SIG-M5 treated with dmso at 0.1 percent for 504 hours (cell line): ENCODE results near the gene DENND1A.

Experiments
- DNase-seq: peaks from one replicate; lab custom pipeline; 2025; ENCODE audit not compliant: unreplicated experiment; lab: John Stamatoyannopoulos, UW

Gene DENND1A

DNA sequence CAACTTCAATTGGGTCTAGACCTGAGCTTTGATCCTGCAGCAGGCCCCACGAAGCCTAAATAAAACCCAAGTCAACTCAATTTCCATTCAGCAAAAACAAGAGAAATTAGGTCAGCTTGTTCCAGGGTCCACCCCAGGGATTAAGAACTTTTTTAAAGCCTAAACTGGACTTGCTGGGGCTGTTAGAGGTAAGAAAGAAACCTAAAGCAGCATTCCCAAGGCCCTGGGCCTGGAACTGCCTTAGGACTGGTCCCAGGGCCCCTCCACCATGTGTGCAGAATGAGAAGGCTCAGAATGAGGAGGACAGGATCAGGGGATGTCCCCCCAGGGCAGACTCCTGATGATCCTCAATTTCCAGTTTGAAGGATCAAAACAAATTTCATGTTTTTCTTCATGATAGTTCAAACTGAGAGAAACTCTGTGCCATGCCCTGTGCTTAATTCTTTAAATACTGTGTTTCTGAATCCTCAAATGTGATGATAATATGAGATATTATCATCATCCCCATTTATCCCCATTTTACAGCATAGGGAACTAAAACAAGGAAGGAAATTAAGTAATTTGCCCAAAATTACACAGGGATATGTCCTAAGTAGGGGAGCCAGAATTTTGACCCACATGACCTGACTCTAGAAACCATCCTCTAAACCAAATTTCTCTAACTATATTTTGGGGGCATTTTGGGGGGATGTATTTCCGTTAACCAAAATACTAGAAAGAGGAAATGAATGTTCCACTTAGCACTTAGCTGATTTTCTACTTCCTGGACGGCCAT lies 64.5 kb downstream of the DENND1A start:
- DNase-seq = peak; percentile 78

DNA sequence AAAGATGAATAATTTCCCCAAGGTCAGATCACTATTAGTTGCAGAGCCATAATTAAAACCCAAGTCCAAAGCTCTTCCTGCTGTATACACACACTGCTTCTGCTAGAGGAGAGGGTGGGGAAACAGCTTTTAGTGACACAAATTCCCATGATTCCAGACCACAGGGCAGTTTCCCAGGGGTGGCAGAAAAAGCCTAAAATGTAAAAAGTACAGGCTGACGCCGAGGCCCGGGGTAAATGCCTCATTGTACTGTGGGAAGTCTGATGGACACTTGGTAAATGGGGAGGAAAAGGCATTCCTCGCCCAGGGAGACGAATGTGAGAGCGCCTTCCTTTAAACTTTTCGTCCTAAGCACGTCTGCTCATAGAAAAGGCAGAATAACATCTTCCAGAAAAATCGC lies 65.7 kb downstream of the DENND1A start:
- no peak for DNase-seq

DNA sequence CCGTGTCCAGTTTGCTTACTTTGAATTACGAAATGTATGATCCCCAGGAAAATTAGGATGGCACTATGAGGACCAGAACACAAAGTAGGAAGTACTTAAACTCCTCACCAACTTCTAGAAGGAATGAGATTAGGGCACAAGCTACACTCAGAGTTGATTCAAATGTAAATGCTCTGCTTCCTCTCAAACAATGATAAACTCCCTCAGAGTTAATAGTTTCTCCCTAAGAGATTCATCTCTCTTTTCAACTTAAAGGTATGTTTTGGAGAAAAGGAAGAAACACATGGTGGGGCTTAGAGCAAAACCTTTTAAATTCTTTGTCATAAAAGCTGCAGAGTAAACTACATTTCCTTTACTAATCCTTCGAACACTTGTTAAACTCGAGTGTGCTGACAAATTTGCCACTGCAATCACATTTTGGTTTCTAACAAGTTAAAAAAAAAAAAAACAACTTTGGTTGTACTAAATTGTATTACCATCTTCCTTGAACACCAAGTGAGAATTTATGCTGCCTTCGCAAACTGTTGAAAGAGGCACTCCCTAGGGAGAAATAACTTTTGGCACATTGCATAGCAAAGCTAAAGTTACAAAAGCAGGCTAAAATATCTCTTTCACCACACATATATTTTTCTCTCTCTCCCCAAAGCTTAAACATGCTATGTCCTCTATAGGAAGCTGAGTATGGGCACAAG lies 66.6 kb downstream of the DENND1A start:
- DNase-seq = no peak

DNA sequence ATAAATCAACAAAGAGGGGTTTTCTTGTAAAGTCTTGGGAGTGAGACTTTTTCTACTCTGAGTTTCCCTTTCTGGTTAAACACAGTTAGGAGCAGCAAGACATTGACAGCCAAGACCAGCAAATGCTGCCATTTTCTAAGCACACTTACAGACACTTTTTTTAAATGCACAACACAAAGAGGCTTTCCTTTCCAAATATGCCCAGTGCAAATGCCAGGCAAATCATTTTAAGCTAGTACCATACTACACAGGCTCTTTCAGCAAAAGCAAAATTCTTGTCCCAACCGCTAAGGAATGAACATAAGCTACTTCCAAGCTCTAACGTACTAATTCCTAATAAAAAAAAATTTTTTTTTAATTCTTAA lies 68.2 kb downstream of the DENND1A start:
- no peak for DNase-seq

DNA sequence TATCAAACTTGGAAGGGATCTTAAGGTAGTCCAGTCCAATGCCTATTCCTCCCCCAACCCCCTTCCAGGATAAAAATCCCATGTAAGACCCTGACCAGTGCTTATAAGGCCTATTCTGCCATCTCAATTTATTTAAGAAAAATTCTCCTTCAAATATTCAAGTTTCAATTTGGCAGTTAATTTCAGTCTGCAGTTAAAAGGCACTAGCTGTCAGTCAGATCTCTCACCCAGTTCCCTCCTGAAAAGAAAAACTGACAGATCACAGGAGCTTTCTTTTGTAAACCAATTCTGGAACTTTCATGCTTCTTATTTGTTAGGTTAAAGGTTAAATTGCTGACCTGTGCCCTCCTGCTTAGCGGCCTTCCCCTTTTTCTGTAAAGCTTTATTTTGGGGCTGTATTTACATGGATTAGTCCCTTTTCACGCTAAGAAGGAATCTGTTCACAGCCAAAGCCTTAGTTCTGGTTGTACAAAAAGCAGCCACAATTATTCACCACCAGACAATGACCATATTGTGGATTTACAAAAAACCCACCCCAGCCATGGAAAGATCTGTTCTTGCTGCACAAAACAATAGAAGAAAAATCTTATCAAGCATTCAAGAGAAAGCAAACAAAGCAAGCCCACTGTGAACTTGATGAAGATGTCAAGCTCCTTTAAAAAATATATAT lies 68.7 kb downstream of the DENND1A start:
- DNase-seq = no peak

DNA sequence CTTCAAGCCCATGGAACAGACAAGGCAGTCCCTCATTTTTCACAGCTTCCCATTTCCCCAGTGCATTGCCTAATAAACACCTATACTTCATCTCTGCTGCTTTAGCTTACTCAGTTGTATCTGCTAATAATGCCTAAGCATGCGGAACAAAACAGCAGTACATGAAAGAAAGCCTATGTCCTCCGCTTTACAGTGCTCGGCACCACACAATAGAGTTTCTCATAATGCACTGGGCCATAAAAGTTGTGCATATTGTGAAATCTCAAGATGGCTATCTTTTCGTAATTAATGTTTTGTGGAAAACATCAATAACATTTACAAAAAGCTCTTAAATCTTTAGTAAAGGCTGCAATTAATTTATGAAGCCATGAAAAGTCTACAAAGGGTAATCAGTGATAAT lies 69.3 kb downstream of the DENND1A start:
- DNase-seq = no peak

DNA sequence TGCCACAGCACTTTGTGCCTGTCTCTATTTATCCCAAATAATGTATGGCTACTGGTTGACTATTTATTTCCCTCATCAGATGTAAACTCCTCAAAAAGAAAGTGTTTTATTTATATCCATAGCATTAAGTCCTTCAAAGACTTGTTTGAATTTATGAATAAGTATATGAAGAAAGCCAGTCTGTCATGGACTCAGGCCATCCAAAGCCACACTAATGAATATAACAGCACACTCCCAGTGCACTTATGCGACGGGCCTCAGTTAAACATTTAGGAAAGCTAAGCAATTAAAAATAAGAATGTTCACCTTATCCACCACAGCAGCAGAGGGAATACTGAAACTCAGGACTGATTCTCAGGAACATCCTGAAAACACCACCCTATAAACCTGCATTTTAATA lies 77.5 kb downstream of the DENND1A start:
- no peak for DNase-seq

DNA sequence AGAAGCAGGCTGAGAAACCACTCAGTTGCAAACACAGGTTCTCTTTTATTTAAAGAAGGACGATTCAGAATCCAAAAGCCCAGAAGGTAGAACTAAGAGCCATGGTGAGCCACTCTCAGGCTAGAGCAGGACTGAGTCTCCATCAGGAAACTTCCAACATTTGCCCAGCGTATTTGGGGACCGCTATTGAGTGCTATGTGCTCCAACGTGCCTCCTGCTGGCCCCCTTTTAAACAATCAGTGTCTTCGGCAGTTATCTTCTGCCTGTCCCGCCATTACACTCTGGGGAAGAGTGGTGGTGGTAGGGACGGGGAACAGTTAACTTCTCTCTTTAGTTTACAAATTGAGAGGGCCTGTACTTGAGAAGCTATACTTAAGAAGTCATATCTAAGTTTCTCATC lies 78.1 kb downstream of the DENND1A start:
- DNase-seq = no peak

GRCh38 chr9:123848447-123849085 lies 81.4 kb downstream of the DENND1A start:
- DNase-seq = no peak

DNA sequence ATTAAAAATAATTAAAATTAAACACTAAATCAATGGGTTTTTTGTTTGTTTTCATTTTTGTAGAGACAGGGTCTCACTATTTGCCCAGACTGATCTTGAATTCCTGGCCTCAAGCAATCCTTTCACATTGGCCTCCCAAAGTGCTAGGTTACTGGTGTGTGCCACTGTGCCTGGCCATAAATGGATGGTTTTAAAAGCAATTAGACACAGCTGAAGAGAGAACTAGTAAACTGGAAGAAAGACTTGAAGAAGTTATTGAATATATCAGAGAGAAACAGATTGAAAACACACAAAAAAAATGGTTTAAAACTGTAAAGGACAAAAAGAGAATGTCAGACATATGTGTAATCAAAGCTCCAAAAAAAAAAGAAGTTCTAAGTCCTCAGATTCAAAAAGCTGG lies 83.0 kb downstream of the DENND1A start:
- no peak for DNase-seq

DNA sequence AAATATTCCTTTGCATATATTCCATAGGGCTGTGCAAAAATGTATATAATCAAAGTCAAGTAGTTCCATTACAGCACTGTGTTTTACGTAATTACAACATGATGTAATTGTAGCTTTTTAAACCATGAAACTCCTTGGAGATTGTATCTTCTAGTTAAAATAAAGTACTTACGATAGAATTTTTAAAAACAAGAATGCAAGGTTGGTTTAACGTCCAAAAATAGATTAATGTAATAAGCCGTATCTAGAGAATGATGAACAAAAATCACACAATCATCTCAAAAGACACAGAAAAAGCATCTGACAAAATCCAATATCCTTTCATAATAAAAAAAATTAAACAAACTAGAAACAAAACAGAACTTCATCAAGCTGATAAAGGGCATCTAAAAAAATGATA lies 86.2 kb downstream of the DENND1A start:
- DNase-seq = no peak

- DNase-seq = peak; percentile 17
Observed at GRCh38 chr9:123835821-123836220, 94.1 kb downstream of the DENND1A start.

GRCh38 chr9:123834889-123835562 lies 94.9 kb downstream of the DENND1A start:
- DNase-seq = peak; percentile 81

- DNase-seq = no peak
Observed at GRCh38 chr9:123834218-123834888, 95.6 kb downstream of the DENND1A start.

DNA sequence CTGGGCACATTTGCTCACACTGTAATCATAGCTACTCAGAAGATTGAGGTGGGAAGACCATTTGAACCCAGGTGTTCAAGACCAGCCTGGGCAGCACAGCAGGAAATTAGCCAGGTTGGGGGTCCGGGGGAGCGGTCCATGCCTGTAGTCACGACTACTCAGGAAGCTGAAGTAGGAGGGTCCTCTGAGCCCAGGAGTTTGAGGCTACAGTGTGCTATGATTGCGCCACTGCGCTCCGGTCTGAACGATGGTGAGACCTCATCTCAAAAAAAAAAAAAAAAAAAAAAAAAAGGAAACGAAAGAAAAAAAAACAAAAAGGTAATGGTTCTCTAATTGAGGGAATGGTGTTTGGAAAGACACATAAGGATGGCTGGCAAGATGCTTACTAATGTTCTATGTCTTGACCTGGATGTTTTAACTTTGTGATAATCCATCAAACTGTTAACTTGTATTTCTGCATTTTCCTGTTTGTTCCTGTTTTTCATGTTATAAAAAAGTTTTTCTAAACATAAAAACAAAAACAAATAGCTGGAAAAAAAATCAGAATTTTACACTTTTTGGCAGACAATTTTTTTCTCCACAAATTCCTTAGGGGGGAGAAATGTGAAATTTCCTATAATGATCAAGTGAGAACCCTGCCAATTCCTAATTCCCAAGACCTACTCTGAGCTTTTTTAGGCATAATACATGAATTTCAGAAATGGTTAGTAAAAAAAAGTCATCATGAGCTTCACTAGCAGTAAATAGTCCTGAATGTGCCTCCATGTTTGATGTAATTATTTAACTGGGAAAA lies 96.9 kb downstream of the DENND1A start:
- peak; percentile 75 for DNase-seq

DNA sequence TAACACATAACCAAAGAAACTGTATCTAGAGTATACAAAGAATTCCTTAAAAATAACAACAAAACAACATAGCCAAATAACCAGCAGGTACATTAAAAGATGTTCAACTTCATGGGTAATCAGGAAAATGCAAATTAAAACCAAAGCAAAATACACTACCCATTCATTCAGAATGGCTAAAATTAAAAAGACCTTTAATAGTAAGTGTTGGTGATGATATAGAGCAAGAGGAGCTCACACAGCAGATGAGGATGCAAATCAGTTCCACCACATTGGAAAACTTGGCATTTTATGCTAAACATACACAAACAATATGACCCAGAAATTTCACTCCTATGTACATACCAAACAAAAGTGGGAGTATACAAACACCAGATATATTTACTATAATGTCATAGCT lies 97.8 kb downstream of the DENND1A start:
- no peak for DNase-seq

DNA sequence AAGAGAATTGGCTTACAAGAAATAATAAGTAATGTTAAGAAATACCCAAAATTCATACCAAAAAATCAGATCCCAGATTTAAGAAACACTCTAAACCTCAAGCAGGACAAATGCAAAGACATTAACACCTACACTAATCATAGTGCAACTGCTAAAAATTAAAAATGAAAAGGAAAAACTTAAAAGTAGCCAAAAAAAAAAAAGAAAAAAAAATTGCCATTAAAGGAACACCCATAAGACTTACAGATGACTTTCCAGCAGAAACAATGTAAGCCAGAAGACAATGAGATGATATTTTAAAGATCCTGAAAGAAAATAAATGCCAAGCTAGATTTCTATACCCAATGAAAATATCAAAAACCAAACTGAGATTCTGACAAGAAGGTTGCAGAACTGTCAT lies 101.5 kb downstream of the DENND1A start:
- DNase-seq = no peak

DNA sequence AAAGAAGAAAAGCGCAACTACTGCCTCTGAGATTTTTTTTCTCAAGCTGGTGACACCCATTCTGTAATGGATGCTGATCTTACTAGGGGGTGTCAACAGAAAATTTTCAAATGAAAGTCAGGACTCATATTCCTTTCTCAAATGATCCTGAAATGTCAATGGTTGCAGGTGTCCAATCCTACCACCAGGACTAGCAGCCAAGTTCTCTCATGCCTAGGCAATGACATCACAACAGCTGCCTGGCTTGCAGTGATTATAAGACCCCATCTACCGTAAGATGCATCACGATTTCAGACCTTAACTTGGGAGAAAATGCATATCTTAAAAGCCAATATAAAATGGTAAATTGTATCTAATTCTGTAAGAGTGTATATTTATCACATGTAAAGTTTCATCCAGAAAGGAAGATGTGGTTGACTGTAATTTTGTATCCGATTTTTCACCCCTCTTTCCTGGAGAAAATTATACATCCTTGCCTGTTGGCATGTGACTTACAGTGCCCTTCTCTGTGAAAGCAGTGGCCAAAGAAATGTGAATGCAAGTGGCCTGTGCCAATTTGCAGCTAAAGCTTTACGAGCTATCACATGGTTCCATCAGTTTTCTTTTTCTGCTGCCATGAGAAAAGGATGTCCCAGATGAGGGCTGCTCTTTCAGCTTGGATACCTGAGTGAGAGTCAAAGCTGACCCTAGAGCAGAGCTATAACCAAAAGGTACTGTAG lies 104.4 kb downstream of the DENND1A start:
- DNase-seq = no peak
